ENCODE data around the gene COQ9.

The COQ9 gene, protein sequence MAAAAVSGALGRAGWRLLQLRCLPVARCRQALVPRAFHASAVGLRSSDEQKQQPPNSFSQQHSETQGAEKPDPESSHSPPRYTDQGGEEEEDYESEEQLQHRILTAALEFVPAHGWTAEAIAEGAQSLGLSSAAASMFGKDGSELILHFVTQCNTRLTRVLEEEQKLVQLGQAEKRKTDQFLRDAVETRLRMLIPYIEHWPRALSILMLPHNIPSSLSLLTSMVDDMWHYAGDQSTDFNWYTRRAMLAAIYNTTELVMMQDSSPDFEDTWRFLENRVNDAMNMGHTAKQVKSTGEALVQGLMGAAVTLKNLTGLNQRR

DNA sequence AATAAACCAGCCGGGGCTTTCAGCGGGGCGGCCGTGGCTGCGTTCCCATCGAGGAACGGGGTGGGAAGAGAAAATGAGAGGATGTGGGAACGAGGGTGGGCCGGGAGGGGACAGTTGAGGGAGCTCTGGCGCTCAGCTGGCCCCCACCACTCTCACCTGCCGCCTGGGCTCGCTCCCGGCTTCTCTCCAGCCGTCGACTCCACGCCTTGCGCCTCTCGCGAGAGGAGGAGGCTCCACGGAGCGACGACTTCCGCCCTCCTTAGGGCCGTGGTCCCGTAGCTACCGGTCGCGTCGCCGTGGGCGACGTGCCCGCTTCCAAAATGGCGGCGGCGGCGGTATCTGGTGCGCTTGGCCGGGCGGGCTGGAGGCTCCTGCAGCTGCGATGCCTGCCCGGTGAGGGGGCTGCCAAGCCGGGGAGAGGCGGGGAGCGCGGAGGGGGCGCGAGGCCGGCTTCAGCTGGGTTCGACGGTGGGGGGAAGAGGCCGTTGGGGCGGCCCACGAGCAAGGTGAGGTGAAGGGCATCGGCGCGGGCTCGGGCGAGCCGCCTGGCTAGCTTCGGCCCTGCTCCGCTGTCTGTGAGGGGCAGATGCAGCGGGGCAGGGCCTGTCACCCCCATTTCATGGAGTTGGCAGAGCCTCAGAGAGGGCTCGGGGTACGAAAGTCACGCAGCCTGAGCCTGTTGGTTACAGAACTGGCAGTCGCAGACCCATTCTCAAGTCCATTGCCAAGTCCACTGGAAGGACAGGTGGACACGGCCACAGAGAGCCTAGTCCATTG lies at the start of gene COQ9, which contains the start of gene CIAPIN1:
Gene COQ9, plus strand, starts transcription at position 294 of the 777 bp plus-strand sequence. Its CDS starts 27 bp downstream, at position 321.
Gene CIAPIN1, minus strand, starts transcription at position 200 of the 777 bp plus-strand sequence. CDS start 6,457 bp downstream, outside the sequence.
- DNase-seq = peak; percentile 93

DNA sequence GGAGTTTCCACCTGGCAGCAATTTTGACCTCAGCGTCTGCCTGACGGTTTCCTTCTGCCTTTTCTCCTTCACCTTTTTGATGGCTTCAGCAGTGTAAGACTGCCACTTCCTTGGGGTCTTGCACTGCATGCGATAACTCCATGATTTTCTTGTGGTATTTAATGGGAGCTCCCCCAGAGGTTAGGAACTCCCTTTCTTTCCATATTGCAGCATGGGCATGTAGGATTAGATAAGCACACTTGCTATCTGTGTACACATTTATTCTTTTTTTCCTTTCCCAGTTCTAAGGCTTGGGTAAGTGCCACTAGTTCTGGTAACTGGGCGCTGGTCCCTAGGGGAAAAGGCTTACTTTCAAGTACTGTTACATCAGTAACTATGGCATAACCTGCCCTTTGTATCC lies 49.8 kb upstream of the COQ9 start:
- DNase-seq = peak; percentile 71

- DNase-seq = no peak
Observed at GRCh38 chr16:57401943-57402640, 45.2 kb upstream of the COQ9 start.

DNA sequence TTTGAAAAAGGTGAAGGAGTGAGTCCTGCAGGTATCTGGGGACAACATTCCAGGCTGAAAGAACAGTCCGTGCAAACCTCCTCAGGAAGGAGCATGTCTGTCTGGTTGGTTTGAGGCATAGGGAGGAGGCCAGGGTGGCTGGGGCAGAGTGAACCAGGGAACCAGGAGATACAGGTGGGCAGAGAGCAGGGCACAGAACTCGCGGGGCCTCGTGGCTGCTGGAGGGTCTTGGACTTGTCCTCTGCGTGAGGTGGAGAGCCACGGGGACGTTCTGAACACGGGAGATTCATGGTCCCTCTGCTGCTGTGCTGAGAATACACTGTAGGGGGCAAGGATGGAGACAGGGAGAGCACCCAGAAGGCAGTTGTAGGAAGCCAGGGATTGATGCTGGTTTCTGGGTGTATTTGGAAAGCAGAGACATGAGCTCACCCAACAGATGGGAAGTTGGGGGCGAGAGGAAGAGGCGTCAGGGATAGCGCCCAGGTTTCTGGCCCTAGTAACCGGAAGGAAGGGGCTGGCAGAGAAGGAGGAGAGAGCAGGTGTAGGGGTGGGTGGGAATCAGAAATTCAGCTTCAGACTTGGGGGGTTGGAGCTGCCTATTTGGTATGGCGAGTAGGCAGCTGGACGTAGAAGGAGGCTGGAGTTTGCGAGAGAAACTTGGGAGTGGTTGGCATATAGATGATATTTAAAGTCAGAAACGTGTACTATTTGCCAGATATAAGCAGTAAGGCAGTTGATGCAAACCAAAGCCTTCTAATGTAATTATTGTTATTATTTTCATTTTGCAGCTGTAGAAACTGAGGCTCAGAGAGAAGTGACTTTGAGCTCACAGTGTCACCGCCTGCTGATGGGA lies 43.1 kb upstream of the COQ9 start, which contains the start of gene CCL17:
Gene CCL17, plus strand, starts transcription at position 803 of the 853 bp plus-strand sequence. CDS start 9,166 bp downstream, outside the sequence.
- DNase-seq = no peak

- DNase-seq = no peak
Observed at GRCh38 chr16:57405097-57405496, 42.2 kb upstream of the COQ9 start.

DNA sequence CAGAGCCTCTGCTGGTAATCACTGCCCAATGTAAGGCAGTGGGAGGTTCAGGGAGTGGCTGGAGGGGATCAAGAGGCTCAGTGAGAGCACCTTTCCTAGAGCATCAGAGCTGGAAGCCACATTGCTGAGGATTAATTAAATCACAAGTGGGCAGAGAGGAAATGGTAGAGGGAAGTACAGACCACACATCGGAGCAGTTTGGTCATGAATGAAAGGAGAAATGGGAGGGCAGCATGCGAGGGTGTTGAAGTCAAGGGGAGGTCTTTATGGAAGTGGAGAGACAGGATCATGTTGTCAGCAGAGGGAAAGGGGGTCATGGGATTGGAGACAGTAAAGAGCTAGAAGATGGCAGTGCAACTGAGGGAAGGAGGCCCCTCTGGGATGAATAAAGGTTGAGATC lies 40.4 kb upstream of the COQ9 start:
- no peak for DNase-seq

DNA sequence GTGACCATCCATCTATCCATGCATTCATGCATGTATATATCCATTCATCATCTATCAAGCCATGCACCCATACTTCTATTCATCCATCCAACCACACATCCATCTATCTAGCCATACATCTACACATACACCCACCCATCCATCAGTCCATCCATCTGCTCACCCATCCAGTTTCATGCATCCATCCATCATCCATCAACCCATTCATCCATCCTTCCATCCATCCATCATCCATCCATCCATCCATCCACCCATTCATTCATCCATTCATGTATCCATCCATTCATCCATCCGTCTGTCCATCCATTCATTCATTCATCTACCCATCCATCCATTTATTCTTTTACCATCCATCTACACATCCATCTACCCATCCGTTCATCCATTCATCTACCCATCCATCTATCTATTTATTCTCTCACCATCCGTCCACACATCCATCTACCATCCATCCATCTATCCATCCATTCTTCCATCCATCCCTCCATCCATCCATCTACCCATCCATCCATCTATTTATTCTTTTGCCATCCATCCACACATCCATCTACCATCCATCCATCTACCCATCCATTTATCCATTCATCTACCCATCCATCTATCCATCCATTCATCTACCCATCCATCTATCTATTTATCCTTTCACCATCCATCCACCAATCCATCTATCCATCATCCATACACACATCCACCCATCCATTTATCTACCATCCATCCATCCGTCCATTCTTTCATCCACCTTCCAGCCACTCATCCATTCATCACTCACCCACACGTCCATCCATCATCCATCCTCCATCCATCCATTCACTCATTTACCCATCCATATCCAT lies 39.5 kb upstream of the COQ9 start:
- no peak for DNase-seq

GRCh38 chr16:57409065-57409464 lies 38.2 kb upstream of the COQ9 start:
- DNase-seq = no peak

GRCh38 chr16:57409870-57410587 lies 37.2 kb upstream of the COQ9 start:
- no peak for DNase-seq

GRCh38 chr16:57411362-57411976 lies 35.8 kb upstream of the COQ9 start:
- no peak for DNase-seq

GRCh38 chr16:57412584-57412983 lies 34.7 kb upstream of the COQ9 start:
- no peak for DNase-seq

DNA sequence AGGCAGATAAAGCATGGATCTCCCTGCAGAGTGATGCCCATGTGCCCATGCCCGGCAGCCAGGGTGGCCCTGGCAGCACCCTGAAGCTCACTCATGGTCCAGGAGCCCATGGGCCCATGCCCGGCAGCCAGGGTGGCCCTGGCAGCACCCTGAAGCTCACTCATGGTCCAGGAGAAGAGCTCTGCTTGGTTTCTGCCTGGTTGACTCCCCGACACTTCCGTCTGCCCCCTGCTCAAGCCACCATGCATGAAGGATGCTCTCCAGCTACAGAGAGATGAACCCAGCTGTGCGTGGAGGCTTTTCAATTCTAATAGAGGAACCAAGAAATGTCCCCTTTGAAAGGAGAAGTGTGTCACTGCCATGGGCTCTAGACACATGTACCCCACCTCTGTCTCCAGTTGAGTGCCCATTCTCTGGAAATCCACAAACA lies 34.0 kb upstream of the COQ9 start:
- no peak for DNase-seq

DNA sequence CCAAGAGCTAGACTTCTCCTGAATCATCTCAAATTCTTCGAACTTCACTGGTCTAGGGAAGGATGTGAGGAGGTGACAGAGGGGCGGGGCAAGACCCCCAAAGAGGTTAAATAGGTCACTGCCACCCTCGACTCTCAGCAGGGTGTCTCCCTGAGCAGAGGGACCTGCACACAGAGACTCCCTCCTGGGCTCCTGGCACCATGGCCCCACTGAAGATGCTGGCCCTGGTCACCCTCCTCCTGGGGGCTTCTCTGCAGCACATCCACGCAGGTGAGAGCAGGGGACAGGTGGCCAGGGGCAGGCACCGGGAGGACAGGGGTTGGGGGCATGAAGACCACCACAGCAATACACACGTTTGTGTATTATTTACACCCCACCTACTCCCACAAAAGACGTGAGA lies 33.5 kb upstream of the COQ9 start:
- DNase-seq = no peak

DNA sequence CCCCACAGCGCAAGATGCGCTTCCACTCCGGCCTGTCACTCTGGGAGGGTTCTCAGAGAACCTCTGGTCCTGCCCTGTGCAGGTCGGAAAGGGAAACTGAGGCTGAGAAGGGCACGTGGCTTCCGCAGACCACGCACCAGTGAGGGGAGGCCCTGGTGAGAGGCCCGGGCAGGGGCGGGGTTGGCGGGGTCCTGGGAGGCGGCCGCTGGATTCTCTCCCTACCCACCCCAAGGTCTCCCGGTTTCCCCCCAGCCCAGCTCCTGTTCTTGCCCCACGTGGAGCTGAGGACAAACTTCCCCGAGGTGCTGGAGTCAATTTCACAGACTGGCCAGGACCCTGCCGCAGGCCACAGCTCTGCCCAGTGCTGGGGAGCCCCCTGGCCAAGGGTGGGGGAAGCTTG lies 31.2 kb upstream of the COQ9 start:
- no peak for DNase-seq

GRCh38 chr16:57419506-57419905 lies 27.8 kb upstream of the COQ9 start:
- DNase-seq = no peak

- peak; percentile 71 for DNase-seq
Observed at GRCh38 chr16:57422026-57422944, 25.0 kb upstream of the COQ9 start.

- DNase-seq = no peak
Observed at GRCh38 chr16:57423152-57423551, 24.1 kb upstream of the COQ9 start.

GRCh38 chr16:57424583-57424982 lies 22.7 kb upstream of the COQ9 start:
- DNase-seq = no peak

DNA sequence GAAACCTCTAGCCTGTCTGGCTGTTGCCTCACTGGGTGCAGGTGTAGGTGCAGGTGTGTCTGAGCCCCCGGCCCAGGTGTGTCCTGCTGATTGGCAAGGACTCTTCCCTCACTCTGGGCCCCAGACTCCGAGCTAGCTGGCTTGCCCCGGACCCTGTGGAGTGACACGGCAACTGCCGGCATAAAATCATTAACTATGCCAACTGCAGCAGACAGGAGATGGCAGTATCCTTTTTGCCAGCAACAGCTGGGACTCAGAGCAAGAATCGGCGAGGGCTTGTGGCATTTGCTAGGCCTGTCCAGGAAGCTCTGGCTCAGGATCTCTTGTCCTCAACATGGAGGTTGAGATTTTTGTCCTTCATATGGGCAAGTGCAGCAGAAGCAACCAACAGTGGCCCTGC lies 20.9 kb upstream of the COQ9 start:
- DNase-seq = no peak

Measured in hematopoietic multipotent progenitor cell treated with erythropoietin and hydrocortisone succinate and interleukin-3 and kit ligand, for 8 days (in vitro differentiated cells).